ENCODE data around the gene DCBLD1.

The DCBLD1 gene

DNA sequence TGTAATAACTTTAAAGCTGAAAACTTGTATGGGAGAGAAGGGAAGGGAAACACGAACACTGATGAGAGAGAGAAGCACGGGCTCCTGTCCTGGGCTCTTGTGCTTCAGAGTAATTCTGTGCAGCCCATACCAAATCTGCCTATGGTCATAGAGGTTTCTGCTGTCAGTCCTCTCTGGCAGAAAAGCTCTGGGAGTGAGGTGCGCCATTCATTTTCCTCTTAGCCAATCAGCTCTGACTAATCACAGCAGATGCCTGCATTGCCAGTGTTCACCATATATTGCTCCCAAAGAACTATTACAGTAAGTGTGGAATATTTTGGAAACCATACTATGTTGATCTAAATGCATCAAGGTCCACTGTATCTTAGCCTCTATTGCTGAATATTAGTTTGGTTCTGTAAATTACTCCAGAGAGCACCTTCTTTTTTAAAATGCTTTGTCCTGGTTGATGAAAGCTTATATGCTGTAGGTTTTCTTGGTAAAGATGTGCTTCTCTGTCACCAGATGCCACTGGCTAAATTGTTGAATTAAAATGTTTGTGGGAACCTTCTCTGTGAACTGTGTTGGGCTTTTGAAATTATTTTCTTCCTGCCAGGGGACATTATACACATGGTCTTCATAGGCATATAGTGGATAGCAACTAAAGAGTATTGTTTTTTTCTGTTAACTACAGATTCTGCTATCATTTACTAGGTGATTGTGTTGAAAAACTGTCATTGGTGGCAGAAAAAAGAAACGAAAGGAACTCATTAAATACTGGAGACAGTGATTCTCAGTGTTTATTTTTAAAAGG is 38.3 kb downstream of the DCBLD1 start:
- no peak overlapping the region for H3K9ac ChIP-seq (ENCODE audit: low read length)
- no peaks in the 10 kb centered on the region for H3K36me3 ChIP-seq (ENCODE audit: control insufficient read depth, insufficient read depth, low read length)
- no peaks in the 10 kb centered on the region for H3K9me3 ChIP-seq (ENCODE audit: control insufficient read depth, low read length)
- no peaks in the 10 kb centered on the region for H3K27me3 ChIP-seq (ENCODE audit: control insufficient read depth, insufficient read depth, low read length)
- no peaks in the 10 kb centered on the region for H3K4me1 ChIP-seq (ENCODE audit: control insufficient read depth, insufficient read depth, low read length)
- no peak overlapping the region for H3K4me3 ChIP-seq (ENCODE audit: low read length)

DNA sequence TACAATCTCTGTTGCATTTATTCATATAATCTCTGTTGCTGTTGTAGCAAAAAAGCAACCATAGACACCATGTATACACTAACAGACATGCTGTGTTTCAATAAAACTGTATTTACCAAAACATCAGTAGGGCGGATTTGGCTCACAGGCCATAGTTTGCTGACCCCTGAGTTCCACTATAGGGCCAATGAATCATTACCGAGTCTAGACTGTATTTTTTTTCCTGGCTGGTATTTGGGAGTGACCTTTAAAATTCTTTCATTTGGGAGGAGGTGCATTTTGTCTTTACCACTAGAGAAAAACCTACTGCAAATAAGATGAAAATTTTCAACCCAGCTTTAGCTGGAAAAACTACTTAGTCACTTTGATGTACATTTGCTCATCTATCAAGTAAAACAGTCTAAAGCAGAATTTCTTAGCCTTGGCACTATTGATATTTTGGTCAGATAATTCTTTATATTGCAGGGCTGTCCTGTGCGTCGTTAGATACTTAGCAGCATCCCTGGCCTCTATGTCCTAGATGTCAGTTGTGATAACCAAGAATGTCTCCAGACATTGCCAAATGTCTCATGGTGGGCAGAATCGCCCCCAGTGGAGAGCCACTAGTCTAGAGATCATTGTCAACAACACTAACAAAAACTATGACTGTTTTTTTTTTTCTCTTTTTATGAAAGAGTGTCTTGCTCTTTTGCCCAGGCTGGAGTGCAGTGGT is 39.5 kb downstream of the DCBLD1 start:
- no peak overlapping the region for H3K4me3 ChIP-seq (ENCODE audit: low read length)
- no peak overlapping the region for H3K9ac ChIP-seq (ENCODE audit: low read length)
- H3K36me3 ChIP-seq (ENCODE audit: control insufficient read depth, insufficient read depth, low read length): no peaks in the 10 kb centered on the region
- no peaks in the 10 kb centered on the region for H3K4me1 ChIP-seq (ENCODE audit: control insufficient read depth, insufficient read depth, low read length)
- no peaks in the 10 kb centered on the region for H3K27me3 ChIP-seq (ENCODE audit: control insufficient read depth, insufficient read depth, low read length)
- no peaks in the 10 kb centered on the region for H3K9me3 ChIP-seq (ENCODE audit: control insufficient read depth, low read length)

DNA sequence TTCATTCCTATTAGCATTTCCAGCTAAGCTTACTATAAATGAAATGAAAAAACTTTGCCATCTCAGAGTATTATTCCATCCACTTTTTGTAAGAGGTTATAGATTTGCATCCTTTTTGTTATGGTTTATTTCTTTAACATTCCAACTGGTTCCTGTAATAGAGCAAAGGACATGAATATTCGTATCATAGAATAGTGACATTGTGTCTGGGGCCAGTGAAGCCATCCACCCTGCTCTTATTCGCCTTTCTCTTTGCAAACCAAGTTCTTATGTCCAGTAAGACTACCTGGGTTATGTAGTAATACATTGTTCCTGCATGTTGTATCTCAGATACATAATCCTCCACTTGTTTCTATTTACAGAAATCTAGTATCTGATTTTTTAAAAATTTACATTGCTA is 43.1 kb downstream of the DCBLD1 start:
- Histone ChIP-seq H3K36me3 (ENCODE audit: control insufficient read depth, insufficient read depth, low read length) (no peaks in the 10 kb centered on the region), H3K9me3 (ENCODE audit: control insufficient read depth, low read length) (no peaks in the 10 kb centered on the region), H3K4me3 (ENCODE audit: low read length) (no peak overlapping the region), H3K4me1 (ENCODE audit: control insufficient read depth, insufficient read depth, low read length) (no peaks in the 10 kb centered on the region), H3K9ac (ENCODE audit: low read length) (no peak overlapping the region), H3K27me3 (ENCODE audit: control insufficient read depth, insufficient read depth, low read length) (no peaks in the 10 kb centered on the region)

DNA sequence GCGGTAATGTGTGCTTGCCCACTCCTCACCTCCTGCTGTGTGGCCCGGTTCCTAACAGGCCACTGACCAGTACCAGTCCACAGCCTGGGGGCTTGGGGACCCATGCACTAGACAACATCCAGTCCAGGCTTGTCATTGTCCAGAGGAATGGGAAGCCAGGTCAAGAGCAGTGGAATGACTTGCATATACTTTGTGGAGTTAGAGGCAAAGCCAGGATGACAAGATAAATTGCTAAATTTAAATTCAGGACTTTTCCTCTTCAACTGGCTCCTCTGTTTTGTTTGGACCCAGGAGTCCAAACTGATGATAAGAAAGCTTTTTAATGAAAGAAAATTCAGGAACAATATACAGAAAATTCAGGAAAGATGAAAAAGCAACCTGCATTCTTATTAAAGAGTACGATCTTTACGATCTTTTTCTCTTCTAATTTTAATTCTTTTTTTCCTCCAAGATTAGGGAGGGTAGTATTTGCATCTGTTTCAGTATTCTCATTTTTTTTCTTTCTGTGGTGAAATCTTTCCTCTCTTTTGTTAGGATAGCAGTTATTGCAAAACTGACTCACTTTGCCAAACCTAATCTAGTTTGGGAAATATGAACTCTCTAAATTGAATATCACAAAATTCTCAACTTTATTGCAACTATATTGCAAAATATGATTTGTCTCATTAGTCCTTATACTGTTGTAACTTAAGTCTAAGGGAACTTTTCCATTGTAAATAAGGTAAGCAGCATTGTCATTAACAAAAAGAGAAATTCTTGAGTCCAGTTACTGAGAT is 48.2 kb downstream of the DCBLD1 start:
- no peak overlapping the region for H3K4me3 ChIP-seq (ENCODE audit: low read length)
- H3K27me3 ChIP-seq (ENCODE audit: control insufficient read depth, insufficient read depth, low read length): no peaks in the 10 kb centered on the region
- no peaks in the 10 kb centered on the region for H3K36me3 ChIP-seq (ENCODE audit: control insufficient read depth, insufficient read depth, low read length)
- H3K4me1 ChIP-seq (ENCODE audit: control insufficient read depth, insufficient read depth, low read length): no peaks in the 10 kb centered on the region
- no peak overlapping the region for H3K9ac ChIP-seq (ENCODE audit: low read length)
- H3K9me3 ChIP-seq (ENCODE audit: control insufficient read depth, low read length): no peaks in the 10 kb centered on the region

DNA sequence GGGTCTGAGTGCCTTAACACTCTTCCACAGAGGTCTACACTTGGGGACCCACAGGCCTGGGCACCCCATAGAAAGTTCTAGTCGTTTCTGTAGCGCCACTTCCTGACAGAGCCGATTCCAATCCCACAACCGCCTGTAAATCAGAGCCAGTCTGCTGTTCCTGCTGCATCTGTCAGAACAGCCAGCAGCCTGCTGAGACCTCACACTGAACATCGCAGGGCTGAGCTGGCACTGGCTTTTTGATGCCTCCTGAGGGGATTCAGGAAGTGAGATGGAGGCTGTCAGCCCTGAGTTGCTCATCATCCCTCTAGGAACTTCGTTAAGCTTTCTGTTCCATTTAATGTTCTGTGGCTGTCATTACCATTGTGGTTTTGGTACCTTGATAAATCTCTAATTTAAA is 48.9 kb downstream of the DCBLD1 start:
- H3K9ac ChIP-seq (ENCODE audit: low read length): no peak overlapping the region

DNA sequence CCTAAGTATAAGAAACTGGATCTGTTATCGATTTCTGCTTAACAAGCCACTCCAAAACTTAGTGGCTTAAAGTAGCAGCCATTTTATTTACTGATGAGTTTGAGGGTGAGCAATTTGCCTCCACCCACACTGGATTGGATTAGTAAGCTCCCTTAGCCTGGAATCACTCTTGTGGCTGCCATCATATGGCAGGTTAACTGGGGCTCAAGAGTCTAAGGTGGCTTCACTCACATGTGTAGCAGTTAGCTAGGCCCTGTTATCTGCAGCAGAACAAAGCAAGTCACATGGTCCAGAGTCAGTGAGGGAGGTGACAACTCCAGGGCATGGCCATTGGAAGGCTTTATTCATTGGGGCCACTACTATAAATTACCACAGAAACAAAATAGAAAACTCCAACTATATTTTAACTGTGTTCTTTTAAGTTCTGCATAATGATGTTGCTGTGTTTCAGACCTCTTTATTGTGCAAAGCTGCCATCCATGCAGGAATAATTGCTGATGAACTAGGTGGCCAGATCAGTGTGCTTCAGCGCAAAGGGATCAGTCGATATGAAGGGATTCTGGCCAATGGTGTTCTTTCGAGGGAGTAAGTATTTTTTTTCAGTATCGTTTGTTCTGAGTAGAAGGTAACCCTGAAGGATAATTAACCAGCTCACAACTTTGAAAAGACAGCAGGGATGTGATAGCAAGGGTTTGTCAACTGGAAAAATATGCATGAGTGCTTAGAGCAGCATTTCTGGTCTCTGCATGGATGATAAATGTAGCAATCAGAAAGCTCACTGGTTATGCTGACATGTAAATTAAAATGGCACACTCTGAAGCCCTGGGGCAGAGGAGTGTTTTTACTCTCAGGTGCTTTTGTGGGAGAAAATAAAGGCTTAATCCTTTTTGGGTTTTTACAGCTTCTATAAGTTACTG is 49.6 kb downstream of the DCBLD1 start:
- Histone ChIP-seq H3K9ac (ENCODE audit: low read length) (no peak overlapping the region), H3K9me3 (ENCODE audit: control insufficient read depth, low read length) (no peaks in the 10 kb centered on the region), H3K4me1 (ENCODE audit: control insufficient read depth, insufficient read depth, low read length) (no peaks in the 10 kb centered on the region), H3K4me3 (ENCODE audit: low read length) (no peak overlapping the region), H3K36me3 (ENCODE audit: control insufficient read depth, insufficient read depth, low read length) (no peaks in the 10 kb centered on the region), H3K27me3 (ENCODE audit: control insufficient read depth, insufficient read depth, low read length) (no peaks in the 10 kb centered on the region)

More for the DNA sequence above, 48.9 kb downstream of the DCBLD1 start:
- no peaks in the 10 kb centered on the region for H3K9me3 ChIP-seq (ENCODE audit: control insufficient read depth, low read length)
- no peaks in the 10 kb centered on the region for H3K4me1 ChIP-seq (ENCODE audit: control insufficient read depth, insufficient read depth, low read length)
- no peak overlapping the region for H3K4me3 ChIP-seq (ENCODE audit: low read length)
- no peaks in the 10 kb centered on the region for H3K27me3 ChIP-seq (ENCODE audit: control insufficient read depth, insufficient read depth, low read length)
- no peaks in the 10 kb centered on the region for H3K36me3 ChIP-seq (ENCODE audit: control insufficient read depth, insufficient read depth, low read length)

DNA sequence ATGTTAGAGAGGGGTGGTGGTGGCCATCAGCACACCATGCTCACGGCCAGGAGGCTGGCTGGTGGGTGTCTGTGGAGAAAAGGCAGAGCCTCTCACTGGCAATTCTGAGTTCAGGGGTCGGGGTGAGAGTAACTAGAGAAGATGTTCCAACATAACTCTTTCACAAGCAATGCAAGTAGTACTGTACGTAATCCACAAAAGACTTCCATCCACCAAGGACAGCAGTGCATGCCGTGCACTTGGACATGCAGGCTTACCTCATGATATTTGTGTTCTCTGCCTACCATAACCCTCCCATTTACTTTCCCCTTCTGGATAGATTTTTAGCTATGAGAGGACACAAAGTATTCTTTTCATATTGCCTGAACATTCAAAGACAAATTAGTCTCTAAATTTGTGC is 51.3 kb downstream of the DCBLD1 start:
- no peaks in the 10 kb centered on the region for H3K9me3 ChIP-seq (ENCODE audit: control insufficient read depth, low read length)
- H3K9ac ChIP-seq (ENCODE audit: low read length): no peak overlapping the region
- no peaks in the 10 kb centered on the region for H3K4me1 ChIP-seq (ENCODE audit: control insufficient read depth, insufficient read depth, low read length)
- H3K27me3 ChIP-seq (ENCODE audit: control insufficient read depth, insufficient read depth, low read length): no peaks in the 10 kb centered on the region
- H3K36me3 ChIP-seq (ENCODE audit: control insufficient read depth, insufficient read depth, low read length): no peaks in the 10 kb centered on the region
- H3K4me3 ChIP-seq (ENCODE audit: low read length): no peak overlapping the region

DNA sequence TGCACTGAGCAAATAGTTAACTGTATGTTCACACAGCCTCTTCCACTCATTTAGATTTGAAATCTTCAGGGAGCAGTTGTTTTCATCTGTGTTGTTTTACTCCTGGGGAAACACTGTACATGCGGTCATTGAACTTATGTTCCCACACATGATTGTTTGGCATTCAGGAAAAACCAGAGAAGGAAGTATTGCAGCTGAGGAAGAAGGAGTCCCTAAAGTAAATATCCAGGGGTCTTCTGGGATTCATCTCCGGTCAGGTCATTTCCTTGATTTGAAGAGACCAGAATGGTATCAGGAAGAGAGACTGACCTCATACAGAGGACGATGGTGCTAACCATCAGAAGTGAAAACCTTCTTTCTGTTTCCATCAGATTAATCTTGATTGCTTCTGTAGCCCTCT is 52.5 kb downstream of the DCBLD1 start:
- no peaks in the 10 kb centered on the region for H3K27me3 ChIP-seq (ENCODE audit: control insufficient read depth, insufficient read depth, low read length)
- H3K9ac ChIP-seq (ENCODE audit: low read length): no peak overlapping the region
- H3K4me3 ChIP-seq (ENCODE audit: low read length): no peak overlapping the region
- no peaks in the 10 kb centered on the region for H3K4me1 ChIP-seq (ENCODE audit: control insufficient read depth, insufficient read depth, low read length)
- H3K36me3 ChIP-seq (ENCODE audit: control insufficient read depth, insufficient read depth, low read length): no peaks in the 10 kb centered on the region
- no peaks in the 10 kb centered on the region for H3K9me3 ChIP-seq (ENCODE audit: control insufficient read depth, low read length)

DNA sequence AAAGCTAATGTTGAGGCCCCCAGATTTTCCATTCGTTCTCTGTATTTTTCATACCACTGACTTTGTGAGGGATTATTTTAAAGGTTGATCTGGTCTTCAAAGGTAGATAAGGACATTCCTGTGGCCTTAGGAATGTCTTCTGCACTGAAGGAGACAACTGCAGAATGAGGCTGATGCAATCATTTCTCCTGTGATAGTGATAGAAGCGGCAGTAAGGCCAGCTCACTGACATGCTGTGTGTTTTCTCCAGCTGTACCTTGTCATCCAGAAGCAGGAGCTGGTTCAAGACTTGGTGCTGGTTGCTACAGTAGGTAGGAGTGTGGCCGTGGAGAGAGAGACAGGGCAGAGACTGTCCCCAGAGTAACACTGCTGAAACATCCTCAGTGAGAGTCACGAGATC is 53.8 kb downstream of the DCBLD1 start:
- H3K4me3 ChIP-seq (ENCODE audit: low read length): no peak overlapping the region
- no peak overlapping the region for H3K9ac ChIP-seq (ENCODE audit: low read length)
- H3K36me3 ChIP-seq (ENCODE audit: control insufficient read depth, insufficient read depth, low read length): no peaks in the 10 kb centered on the region
- H3K9me3 ChIP-seq (ENCODE audit: control insufficient read depth, low read length): no peaks in the 10 kb centered on the region
- H3K27me3 ChIP-seq (ENCODE audit: control insufficient read depth, insufficient read depth, low read length): no peaks in the 10 kb centered on the region
- H3K4me1 ChIP-seq (ENCODE audit: control insufficient read depth, insufficient read depth, low read length): no peaks in the 10 kb centered on the region

DNA sequence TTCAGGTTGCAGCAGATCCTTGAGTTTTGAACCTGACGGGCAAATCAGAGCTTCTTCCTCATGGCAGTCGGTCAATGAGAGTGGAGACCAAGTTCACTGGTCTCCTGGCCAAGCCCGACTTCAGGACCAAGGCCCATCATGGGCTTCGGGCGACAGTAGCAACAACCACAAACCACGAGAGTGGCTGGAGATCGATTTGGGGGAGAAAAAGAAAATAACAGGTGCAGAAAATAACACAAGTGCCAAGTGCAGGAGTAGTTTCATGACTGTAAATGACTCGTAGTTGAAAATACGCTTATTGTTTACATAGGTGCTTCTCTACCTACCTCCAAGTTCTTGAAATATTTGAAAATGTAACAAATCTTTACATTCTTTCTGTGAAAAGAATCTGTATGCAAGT is 56.1 kb downstream of the DCBLD1 start:
- Histone ChIP-seq H3K4me1 (ENCODE audit: control insufficient read depth, insufficient read depth, low read length) (no peaks in the 10 kb centered on the region), H3K36me3 (ENCODE audit: control insufficient read depth, insufficient read depth, low read length) (no peaks in the 10 kb centered on the region), H3K9ac (ENCODE audit: low read length) (no peak overlapping the region), H3K9me3 (ENCODE audit: control insufficient read depth, low read length) (no peaks in the 10 kb centered on the region), H3K4me3 (ENCODE audit: low read length) (no peak overlapping the region), H3K27me3 (ENCODE audit: control insufficient read depth, insufficient read depth, low read length) (no peaks in the 10 kb centered on the region)

DNA sequence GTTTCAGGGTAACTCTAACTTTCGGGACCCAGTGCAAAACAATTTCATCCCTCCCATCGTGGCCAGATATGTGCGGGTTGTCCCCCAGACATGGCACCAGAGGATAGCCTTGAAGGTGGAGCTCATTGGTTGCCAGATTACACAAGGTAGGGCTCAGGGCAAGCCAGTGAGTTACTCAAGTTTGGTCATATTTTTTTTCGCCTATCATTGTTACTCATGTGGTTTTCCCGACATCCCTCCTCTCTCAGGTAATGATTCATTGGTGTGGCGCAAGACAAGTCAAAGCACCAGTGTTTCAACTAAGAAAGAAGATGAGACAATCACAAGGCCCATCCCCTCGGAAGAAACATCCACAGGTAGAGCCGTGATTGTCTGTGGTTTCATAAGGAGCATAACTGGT is 58.2 kb downstream of the DCBLD1 start:
- Histone ChIP-seq H3K4me3 (ENCODE audit: low read length) (no peak overlapping the region), H3K4me1 (ENCODE audit: control insufficient read depth, insufficient read depth, low read length) (no peaks in the 10 kb centered on the region), H3K9ac (ENCODE audit: low read length) (no peak overlapping the region), H3K27me3 (ENCODE audit: control insufficient read depth, insufficient read depth, low read length) (no peaks in the 10 kb centered on the region), H3K36me3 (ENCODE audit: control insufficient read depth, insufficient read depth, low read length) (peaks cover 7% of the 10 kb centered on the region), H3K9me3 (ENCODE audit: control insufficient read depth, low read length) (no peaks in the 10 kb centered on the region)
